ENCODE data around the gene PPP1R3C.

GRCh38 chr10:91616137-91616536 lies 16.7 kb downstream of the PPP1R3C start:
- TF ChIP-seq POLR2A (IDR thresholded peaks at IDR 0.05) = no peak
- TF ChIP-seq CTCF (IDR thresholded peaks at IDR 0.05) = no peak

All from tibial nerve (tissue), 3 donors.